Liver (tissue), 9 donors: ENCODE measurements around the gene CTPS2. TPM values are rescaled to one million over a fixed set of nuclear protein-coding genes. Genes with fewer than 3 reads are reported as not detected.

Experiments
- DNase-seq: peaks from one replicate; pipeline ENCODE4 v3.0.0-alpha.2; 2017; ENCODE audit warnings: low spot score
- H3K27ac ChIP-seq, 2 donors: one replicate each; pipeline ENCODE4 v1.7.0; 2013; ENCODE audit warnings: inconsistent platforms in 2 of 2, low read length in 2 of 2, control low read depth in 1 of 2, low read depth in 1 of 2, mild to moderate bottlenecking in 1 of 2
- H3K27me3 ChIP-seq, 4 donors: one replicate each; pipeline versions ENCODE4 v1.6.1 to v1.7.0; 2013; ENCODE audit warnings: low read length in 3 of 4, inconsistent platforms in 1 of 4, mild to moderate bottlenecking in 1 of 4, moderate library complexity in 1 of 4; ENCODE audit not compliant: control insufficient read depth in 4 of 4, insufficient read depth in 4 of 4
- H3K36me3 ChIP-seq, 4 donors: one replicate each; pipeline versions ENCODE4 v1.6.1 to v1.7.0; 2013; ENCODE audit warnings: low read length in 3 of 4, mild to moderate bottlenecking in 3 of 4, low read depth in 1 of 4, moderate library complexity in 1 of 4; ENCODE audit not compliant: control insufficient read depth in 4 of 4, insufficient read depth in 3 of 4
- H3K4me1 ChIP-seq, 4 donors: one replicate each; pipeline versions ENCODE4 v1.6.1 to v1.7.0; 2013; ENCODE audit warnings: low read length in 3 of 4, mild to moderate bottlenecking in 3 of 4, moderate library complexity in 1 of 4; ENCODE audit not compliant: control insufficient read depth in 4 of 4, insufficient read depth in 4 of 4
- H3K4me3 ChIP-seq, 3 donors: one replicate each; pipeline versions ENCODE4 v1.6.1 to v1.7.0; 2013; ENCODE audit warnings: low read length in 3 of 3, control low read depth in 1 of 3, low read depth in 1 of 3, mild to moderate bottlenecking in 1 of 3
- H3K9ac ChIP-seq, 2 donors: one replicate each; pipeline ENCODE4 v1.7.0; 2013; ENCODE audit warnings: low read length in 2 of 2, mild to moderate bottlenecking in 2 of 2, moderate library complexity in 2 of 2, control low read depth in 1 of 2, low read depth in 1 of 2
- H3K9me3 ChIP-seq, 4 donors: one replicate each; pipeline versions ENCODE4 v1.6.1 to v1.7.0; 2013; ENCODE audit warnings: low read length in 3 of 4; ENCODE audit not compliant: control insufficient read depth in 4 of 4
- ATF3 ChIP-seq: IDR thresholded peaks from 2 replicates; pipeline ENCODE4 v1.6.1; 2016; ENCODE audit warnings: antibody characterized with exemption
- EGR1 ChIP-seq, 2 donors: IDR thresholded peaks; 2 replicates each; pipeline ENCODE4 v1.6.1; 2016 to 2018; ENCODE audit warnings: antibody characterized with exemption in 2 of 2, low read depth in 2 of 2
- FOXA1 ChIP-seq: IDR thresholded peaks from 2 replicates; pipeline ENCODE4 v1.6.1; 2016; ENCODE audit warnings: antibody characterized with exemption
- FOXA2 ChIP-seq: IDR thresholded peaks from 2 replicates; pipeline ENCODE4 v1.6.1; 2016; ENCODE audit warnings: antibody characterized with exemption
- GABPA ChIP-seq, 2 donors: IDR thresholded peaks in 1 of 2; conservative IDR thresholded peaks in 1 of 2; 2 replicates each; pipeline ENCODE4 v1.6.1; 2016; ENCODE audit warnings: antibody characterized with exemption in 2 of 2, mild to moderate bottlenecking in 1 of 2, moderate library complexity in 1 of 2
- HNF4A ChIP-seq, 2 donors: conservative IDR thresholded peaks; 2 replicates each; pipeline ENCODE4 v1.6.1; 2016; ENCODE audit warnings: antibody characterized with exemption in 2 of 2, mild to moderate bottlenecking in 2 of 2
- HNF4G ChIP-seq: IDR thresholded peaks from 2 replicates; pipeline ENCODE4 v1.6.1; 2016; ENCODE audit warnings: antibody characterized with exemption
- JUND ChIP-seq, 2 donors: IDR thresholded peaks; 2 replicates each; pipeline ENCODE4 v1.6.1; 2016; ENCODE audit warnings: antibody characterized with exemption in 2 of 2
- MAX ChIP-seq: IDR thresholded peaks from 2 replicates; pipeline ENCODE4 v1.6.1; 2016; ENCODE audit warnings: antibody characterized with exemption
- NR2F2 ChIP-seq: IDR thresholded peaks from 2 replicates; pipeline ENCODE4 v1.6.1; 2016; ENCODE audit warnings: antibody characterized with exemption
- RAD21 ChIP-seq, 2 donors: IDR thresholded peaks; 2 replicates each; pipeline ENCODE4 v1.6.1; 2016; ENCODE audit warnings: antibody characterized with exemption in 2 of 2, mild to moderate bottlenecking in 2 of 2
- REST ChIP-seq: IDR thresholded peaks from 2 replicates; pipeline ENCODE4 v1.6.1; 2016; ENCODE audit warnings: antibody characterized with exemption, mild to moderate bottlenecking
- RXRA ChIP-seq, 2 donors: IDR thresholded peaks; 2 replicates each; pipeline ENCODE4 v1.6.1; 2017 to 2018; ENCODE audit warnings: antibody characterized with exemption in 2 of 2, mild to moderate bottlenecking in 1 of 2
- SP1 ChIP-seq: IDR thresholded peaks from 2 replicates; pipeline ENCODE4 v1.6.1; 2018; ENCODE audit warnings: antibody characterized with exemption, mild to moderate bottlenecking
- TAF1 ChIP-seq: conservative IDR thresholded peaks from 2 replicates; pipeline ENCODE4 v1.6.1; 2016; ENCODE audit warnings: antibody characterized with exemption, mild to moderate bottlenecking
- YY1 ChIP-seq: IDR thresholded peaks from 2 replicates; pipeline ENCODE4 v1.6.1; 2016; ENCODE audit warnings: antibody characterized with exemption, mild to moderate bottlenecking
- ZBTB33 ChIP-seq: IDR thresholded peaks from 2 replicates; pipeline ENCODE4 v1.6.1; 2016; ENCODE audit warnings: antibody characterized with exemption
- WGBS: extraction: QIAGEN DNeasy Blood & Tissue Kit; methylation state at CpG from one replicate; pipeline ENCODE4 v1.1.7; 2013; 5-methylcytosine and 5-hydroxymethylcytosine counted together
- polyA plus RNA-seq, 2 donors: library from polyadenylated mRNA; stranded (reverse) in 1 of 2; unstranded in 1 of 2; fragments of 200-250 nt in 1 of 2; fragments of >200 nt in 1 of 2; fragmentation: Nextera tagmentation in 1 of 2; extraction: Ambion mirVana in 1 of 2; gene quantifications; one replicate each; pipeline versions ENCODE4 v1.2.1 to v1.2.3, GENCODE V29; 2013 to 2015
- total RNA-seq, 2 donors: library from RNA; depleted of rRNA; stranded (reverse); fragments of >200 nt; gene quantifications; one replicate each; pipeline ENCODE4 v1.2.3, GENCODE V29; 2014
- TF ChIP-seq, protein P1 (sequence below): fragments of 150-350 bp; IDR thresholded peaks from 2 replicates; pipeline ENCODE4 v1.5.1; 2017; ENCODE audit warnings: improper control_type of control experiment, low read depth, low read length; ENCODE audit not compliant: missing input control
- donor health status: healthy.
- donor health status: healthy.
- donor health status: healthy.
- donor health status: healthy.
- donor health status: healthy.

CTPS2 gene
- total and polyA plus RNA-seq, 4 donors, result 3.0 to 11.2 (median 7.2) TPM

DNA sequence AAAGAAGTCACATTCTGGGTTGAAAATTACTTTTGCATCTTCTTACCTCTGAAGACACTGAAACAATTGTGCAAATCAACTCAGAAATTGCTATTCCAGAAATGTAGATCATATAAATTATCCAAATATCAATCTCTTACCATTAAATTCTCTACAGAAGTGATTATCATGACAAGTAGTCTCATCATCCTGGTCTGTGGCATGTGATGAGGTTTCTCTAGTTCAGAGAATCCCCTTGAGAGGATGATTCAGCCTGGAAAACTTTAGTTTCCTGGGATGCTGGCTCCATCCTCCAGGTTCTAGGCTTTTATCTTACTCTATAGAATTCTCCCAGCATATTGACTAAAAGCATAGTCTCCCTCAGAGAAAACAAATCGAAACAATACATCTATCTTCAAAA, 138.7 kb downstream of the CTPS2 start:
- no peaks in the 10 kb centered on the region for H3K4me1 ChIP-seq
- no peak for DNase-seq
- H3K36me3 ChIP-seq, result no peaks in the 10 kb centered on the region
- no peaks in the 10 kb centered on the region for H3K9me3 ChIP-seq
- H3K27ac ChIP-seq, result no peak overlapping the region
- H3K9ac ChIP-seq, result no peak overlapping the region
- no peaks in the 10 kb centered on the region for H3K27me3 ChIP-seq
- TF ChIP-seq SP1, result no peak
- TF ChIP-seq MAX, result no peak
- TF ChIP-seq ATF3, result no peak
- TF ChIP-seq GABPA (IDR thresholded peaks at IDR 0.05 in 1 of 2, conservative IDR thresholded peaks at IDR 0.05 in 1 of 2), result no peak
- TF ChIP-seq RXRA (IDR thresholded peaks at IDR 0.05), result no peak
- no peak for TF ChIP-seq EGR1 (IDR thresholded peaks at IDR 0.05; ENCODE audit: low read depth in 2 of 2)
- TF ChIP-seq HNF4A (conservative IDR thresholded peaks at IDR 0.05), result no peak
- TF ChIP-seq FOXA1, result no peak
- TF ChIP-seq, protein P1, sequence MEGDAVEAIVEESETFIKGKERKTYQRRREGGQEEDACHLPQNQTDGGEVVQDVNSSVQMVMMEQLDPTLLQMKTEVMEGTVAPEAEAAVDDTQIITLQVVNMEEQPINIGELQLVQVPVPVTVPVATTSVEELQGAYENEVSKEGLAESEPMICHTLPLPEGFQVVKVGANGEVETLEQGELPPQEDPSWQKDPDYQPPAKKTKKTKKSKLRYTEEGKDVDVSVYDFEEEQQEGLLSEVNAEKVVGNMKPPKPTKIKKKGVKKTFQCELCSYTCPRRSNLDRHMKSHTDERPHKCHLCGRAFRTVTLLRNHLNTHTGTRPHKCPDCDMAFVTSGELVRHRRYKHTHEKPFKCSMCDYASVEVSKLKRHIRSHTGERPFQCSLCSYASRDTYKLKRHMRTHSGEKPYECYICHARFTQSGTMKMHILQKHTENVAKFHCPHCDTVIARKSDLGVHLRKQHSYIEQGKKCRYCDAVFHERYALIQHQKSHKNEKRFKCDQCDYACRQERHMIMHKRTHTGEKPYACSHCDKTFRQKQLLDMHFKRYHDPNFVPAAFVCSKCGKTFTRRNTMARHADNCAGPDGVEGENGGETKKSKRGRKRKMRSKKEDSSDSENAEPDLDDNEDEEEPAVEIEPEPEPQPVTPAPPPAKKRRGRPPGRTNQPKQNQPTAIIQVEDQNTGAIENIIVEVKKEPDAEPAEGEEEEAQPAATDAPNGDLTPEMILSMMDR, result no peak
- no peak for TF ChIP-seq NR2F2
- TF ChIP-seq HNF4G, result no peak
- TF ChIP-seq REST, result no peak
- TF ChIP-seq ZBTB33, result no peak
- TF ChIP-seq RAD21 (IDR thresholded peaks at IDR 0.05), result no peak
- no peak for TF ChIP-seq FOXA2
- TF ChIP-seq JUND (IDR thresholded peaks at IDR 0.05), result no peak
- no peak for TF ChIP-seq TAF1
- no peak for TF ChIP-seq YY1
- WGBS, result 92% methylated on average over 1 of the region's 1 CpG
- H3K4me3 ChIP-seq, result no peak overlapping the region
